HL-60 (cell line): ENCODE results near the gene ALG12.

Experiments
- DNase-seq, 2 experiments: peaks; one replicate each; pipeline ENCODE4 v3.0.0-alpha.2; 2010 to 2020; ENCODE audit warnings: low read depth in 1 of 2, low spot score in 1 of 2
- H3K27ac ChIP-seq: fragments of 250-450 bp; sonication (Bioruptor Pico); replicated peaks from 2 replicates; pipeline ENCODE4 v1.5.1; 2020; ENCODE audit warnings: mild to moderate bottlenecking, moderate library complexity
- H3K27me3 ChIP-seq: fragments of 250-450 bp; sonication (Bioruptor Pico); 2 replicates; pipeline ENCODE4 v1.5.1; 2021; ENCODE audit warnings: mild to moderate bottlenecking, moderate library complexity; ENCODE audit not compliant: insufficient read depth, poor library complexity, severe bottlenecking
- H3K4me3 ChIP-seq: replicated peaks from 2 replicates; pipeline ENCODE4 v1.5.1; 2011; ENCODE audit warnings: mild to moderate bottlenecking, control low read depth, low read length; ENCODE audit not compliant: insufficient read depth
- GABPA ChIP-seq: IDR thresholded peaks from 2 replicates; pipeline ENCODE4 v1.6.1; 2012; ENCODE audit warnings: low read depth
- POLR2AphosphoS5 ChIP-seq: IDR thresholded peaks from 2 replicates; pipeline ENCODE4 v1.6.1; 2012; ENCODE audit warnings: low read depth
- SPI1 ChIP-seq: IDR thresholded peaks from 2 replicates; pipeline ENCODE4 v1.6.1; 2012; ENCODE audit warnings: low read depth, mild to moderate bottlenecking, borderline replicate concordance
- TF ChIP-seq, protein P1 (sequence below): IDR thresholded peaks from one replicate; pipeline ENCODE4 v1.5.1; 2011; ENCODE audit warnings: low read length, control low read depth, inconsistent platforms; ENCODE audit not compliant: insufficient read depth
- TF ChIP-seq, protein P2 (sequence below): IDR thresholded peaks from 2 replicates; pipeline ENCODE4 v1.6.1; 2012; ENCODE audit warnings: low read depth; ENCODE audit not compliant: insufficient replicate concordance

The ALG12 gene

DNA sequence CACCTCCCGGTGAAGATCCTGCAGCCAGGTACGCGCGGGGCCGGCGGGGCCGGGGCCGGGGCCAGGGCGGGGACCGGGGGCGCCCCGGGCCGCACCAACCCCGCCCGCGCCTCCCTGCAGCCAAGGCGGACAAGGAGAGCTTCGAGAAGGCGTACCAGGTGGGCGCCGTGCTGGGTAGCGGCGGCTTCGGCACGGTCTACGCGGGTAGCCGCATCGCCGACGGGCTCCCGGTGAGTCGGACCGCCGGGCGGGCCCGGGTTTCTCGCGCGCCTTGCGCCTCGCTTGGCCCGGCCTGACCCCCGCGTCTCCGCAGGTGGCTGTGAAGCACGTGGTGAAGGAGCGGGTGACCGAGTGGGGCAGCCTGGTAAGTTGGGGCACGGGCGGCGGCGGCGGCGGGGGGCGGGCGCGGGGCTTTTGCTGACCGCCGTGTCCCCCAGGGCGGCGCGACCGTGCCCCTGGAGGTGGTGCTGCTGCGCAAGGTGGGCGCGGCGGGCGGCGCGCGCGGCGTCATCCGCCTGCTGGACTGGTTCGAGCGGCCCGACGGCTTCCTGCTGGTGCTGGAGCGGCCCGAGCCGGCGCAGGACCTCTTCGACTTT, 42.9 kb upstream of the ALG12 start:
- Histone ChIP-seq H3K27ac (peak overlapping the region; percentile 94), H3K27me3 (no peaks in the 10 kb centered on the region), H3K4me3 (peak overlapping the region; percentile 87)
- TF ChIP-seq POLR2AphosphoS5: peak; percentile 2; the same call in 1 of the 2 replicates
- TF ChIP-seq, protein P1, sequence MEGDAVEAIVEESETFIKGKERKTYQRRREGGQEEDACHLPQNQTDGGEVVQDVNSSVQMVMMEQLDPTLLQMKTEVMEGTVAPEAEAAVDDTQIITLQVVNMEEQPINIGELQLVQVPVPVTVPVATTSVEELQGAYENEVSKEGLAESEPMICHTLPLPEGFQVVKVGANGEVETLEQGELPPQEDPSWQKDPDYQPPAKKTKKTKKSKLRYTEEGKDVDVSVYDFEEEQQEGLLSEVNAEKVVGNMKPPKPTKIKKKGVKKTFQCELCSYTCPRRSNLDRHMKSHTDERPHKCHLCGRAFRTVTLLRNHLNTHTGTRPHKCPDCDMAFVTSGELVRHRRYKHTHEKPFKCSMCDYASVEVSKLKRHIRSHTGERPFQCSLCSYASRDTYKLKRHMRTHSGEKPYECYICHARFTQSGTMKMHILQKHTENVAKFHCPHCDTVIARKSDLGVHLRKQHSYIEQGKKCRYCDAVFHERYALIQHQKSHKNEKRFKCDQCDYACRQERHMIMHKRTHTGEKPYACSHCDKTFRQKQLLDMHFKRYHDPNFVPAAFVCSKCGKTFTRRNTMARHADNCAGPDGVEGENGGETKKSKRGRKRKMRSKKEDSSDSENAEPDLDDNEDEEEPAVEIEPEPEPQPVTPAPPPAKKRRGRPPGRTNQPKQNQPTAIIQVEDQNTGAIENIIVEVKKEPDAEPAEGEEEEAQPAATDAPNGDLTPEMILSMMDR: no peak
- TF ChIP-seq GABPA: no peak
- no peak for DNase-seq

DNA sequence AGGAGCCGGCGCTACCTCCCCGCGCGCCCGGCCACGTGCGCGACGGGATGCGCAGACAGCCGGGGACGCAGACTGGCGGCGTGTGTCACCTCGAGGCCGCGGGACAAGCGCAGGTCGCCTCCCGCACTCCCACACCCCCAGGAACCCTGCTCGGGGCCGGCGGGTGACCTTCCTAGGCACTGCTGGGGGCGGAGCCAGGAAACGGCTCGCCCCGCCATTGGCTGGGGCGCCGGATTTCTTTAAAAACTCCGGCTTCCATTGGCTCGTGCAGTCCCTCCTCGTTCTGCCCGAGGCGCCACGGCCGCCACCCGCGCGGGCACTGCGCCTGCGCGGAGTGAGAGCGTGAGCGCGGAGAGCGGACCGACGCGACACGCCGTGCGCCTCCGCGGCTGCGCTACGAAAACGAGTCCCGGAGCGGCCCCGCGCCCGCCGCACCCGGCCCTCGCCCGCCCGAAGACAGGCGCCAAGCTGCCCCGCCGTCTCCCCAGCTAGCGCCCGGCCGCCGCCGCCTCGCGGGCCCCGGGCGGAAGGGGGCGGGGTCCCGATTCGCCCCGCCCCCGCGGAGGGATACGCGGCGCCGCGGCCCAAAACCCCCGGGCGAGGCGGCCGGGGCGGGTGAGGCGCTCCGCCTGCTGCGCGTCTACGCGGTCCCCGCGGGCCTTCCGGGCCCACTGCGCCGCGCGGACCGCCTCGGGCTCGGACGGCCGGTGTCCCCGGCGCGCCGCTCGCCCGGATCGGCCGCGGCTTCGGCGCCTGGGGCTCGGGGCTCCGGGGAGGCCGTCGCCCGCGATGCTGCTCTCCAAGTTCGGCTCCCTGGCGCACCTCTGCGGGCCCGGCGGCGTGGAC, 42.1 kb upstream of the ALG12 start, which contains the start of gene PIM3:
PIM3 (plus strand) TSS at position 614 of the 846 bp plus-strand sequence; CDS start at position 790, 176 bp downstream.
- peak; percentile 96 to 97 for DNase-seq
- 0 out of 2 replicates have a peak, but pooled peaks have one; percentile 31 for TF ChIP-seq GABPA
- TF ChIP-seq, protein P2, sequence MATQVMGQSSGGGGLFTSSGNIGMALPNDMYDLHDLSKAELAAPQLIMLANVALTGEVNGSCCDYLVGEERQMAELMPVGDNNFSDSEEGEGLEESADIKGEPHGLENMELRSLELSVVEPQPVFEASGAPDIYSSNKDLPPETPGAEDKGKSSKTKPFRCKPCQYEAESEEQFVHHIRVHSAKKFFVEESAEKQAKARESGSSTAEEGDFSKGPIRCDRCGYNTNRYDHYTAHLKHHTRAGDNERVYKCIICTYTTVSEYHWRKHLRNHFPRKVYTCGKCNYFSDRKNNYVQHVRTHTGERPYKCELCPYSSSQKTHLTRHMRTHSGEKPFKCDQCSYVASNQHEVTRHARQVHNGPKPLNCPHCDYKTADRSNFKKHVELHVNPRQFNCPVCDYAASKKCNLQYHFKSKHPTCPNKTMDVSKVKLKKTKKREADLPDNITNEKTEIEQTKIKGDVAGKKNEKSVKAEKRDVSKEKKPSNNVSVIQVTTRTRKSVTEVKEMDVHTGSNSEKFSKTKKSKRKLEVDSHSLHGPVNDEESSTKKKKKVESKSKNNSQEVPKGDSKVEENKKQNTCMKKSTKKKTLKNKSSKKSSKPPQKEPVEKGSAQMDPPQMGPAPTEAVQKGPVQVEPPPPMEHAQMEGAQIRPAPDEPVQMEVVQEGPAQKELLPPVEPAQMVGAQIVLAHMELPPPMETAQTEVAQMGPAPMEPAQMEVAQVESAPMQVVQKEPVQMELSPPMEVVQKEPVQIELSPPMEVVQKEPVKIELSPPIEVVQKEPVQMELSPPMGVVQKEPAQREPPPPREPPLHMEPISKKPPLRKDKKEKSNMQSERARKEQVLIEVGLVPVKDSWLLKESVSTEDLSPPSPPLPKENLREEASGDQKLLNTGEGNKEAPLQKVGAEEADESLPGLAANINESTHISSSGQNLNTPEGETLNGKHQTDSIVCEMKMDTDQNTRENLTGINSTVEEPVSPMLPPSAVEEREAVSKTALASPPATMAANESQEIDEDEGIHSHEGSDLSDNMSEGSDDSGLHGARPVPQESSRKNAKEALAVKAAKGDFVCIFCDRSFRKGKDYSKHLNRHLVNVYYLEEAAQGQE: peak; percentile 48
- peak; percentile 15; the same call in 1 of the 2 replicates for TF ChIP-seq SPI1
- TF ChIP-seq, protein P1: no peak
- TF ChIP-seq POLR2AphosphoS5: peak; percentile 82
- H3K27ac ChIP-seq: peak within 1 kb of the TSS; percentile 94
- peak within 1 kb of the TSS; percentile 87 for H3K4me3 ChIP-seq
- H3K27me3 ChIP-seq: no peaks in the 10 kb centered on the region

DNA sequence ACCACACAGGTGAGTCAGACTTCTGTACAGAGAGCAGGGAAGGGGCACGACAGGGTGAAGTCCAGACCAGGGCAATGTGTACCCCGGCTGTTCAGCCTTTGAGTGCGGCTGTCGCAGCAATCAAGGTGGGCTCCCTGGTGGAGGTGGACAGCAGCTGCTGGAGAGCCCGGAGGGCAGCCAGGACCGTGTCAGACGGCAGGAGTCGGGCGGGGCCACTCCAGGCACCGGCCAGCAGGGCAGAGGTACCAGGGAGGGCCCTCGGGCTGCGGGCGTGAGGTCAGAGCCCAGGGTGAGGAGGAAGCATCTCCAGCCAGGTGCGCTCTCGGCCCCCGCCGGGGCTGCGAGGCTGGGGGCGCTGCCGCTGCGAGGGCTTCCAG, 41.5 kb upstream of the ALG12 start:
- H3K27ac ChIP-seq: peak overlapping the region; percentile 76
- H3K27me3 ChIP-seq: no peaks in the 10 kb centered on the region
- TF ChIP-seq, protein P2: no peak
- TF ChIP-seq GABPA (no peak), SPI1 (no peak), POLR2AphosphoS5 (no peak)
- TF ChIP-seq, protein P1: no peak
- no peak for DNase-seq
- peak overlapping the region; percentile 49 for H3K4me3 ChIP-seq
